Spleen (tissue), 11 donors: ENCODE results near the gene DMD. TPM values are rescaled to one million over a fixed set of nuclear protein-coding genes. Genes with fewer than 3 reads are reported as not detected.

Experiments used
- DNase-seq: peaks from one replicate; pipeline ENCODE4 v3.0.0-alpha.2; 2020
- H3K27ac ChIP-seq, 8 donors: fragments of 200-600 bp; sonication (generic) in 7 of 8; 1 replicate in 4 of 8; 2 replicates in 4 of 8; pipeline versions ENCODE4 v1.5.0 to v1.8.0; 2016 to 2021; ENCODE audit warnings: inconsistent platforms in 4 of 8, mild to moderate bottlenecking in 4 of 8, moderate library complexity in 1 of 8
- H3K27me3 ChIP-seq, 7 donors: fragments of 200-600 bp; sonication (generic) in 6 of 7; replicated peaks in 1 of 7; 1 replicate in 4 of 7; 2 replicates in 3 of 7; pipeline versions ENCODE4 v1.5.0 to v1.8.0; 2016 to 2021; ENCODE audit warnings: inconsistent platforms in 3 of 7, mild to moderate bottlenecking in 1 of 7
- H3K36me3 ChIP-seq, 6 donors: fragments of 200-600 bp; sonication (generic) in 5 of 6; 1 replicate in 4 of 6; 2 replicates in 2 of 6; pipeline versions ENCODE4 v1.5.0 to v1.8.0; 2016 to 2021; ENCODE audit warnings: inconsistent platforms in 2 of 6
- H3K4me1 ChIP-seq, 6 donors: fragments of 200-600 bp; sonication (generic) in 5 of 6; 1 replicate in 3 of 6; 2 replicates in 3 of 6; pipeline versions ENCODE4 v1.5.0 to v1.8.0; 2016 to 2021; ENCODE audit warnings: inconsistent platforms in 3 of 6
- H3K4me3 ChIP-seq, 8 donors: fragments of 200-600 bp; sonication (generic) in 7 of 8; 1 replicate in 4 of 8; 2 replicates in 4 of 8; pipeline versions ENCODE4 v1.5.0 to v1.8.0; 2016 to 2021; ENCODE audit warnings: inconsistent platforms in 4 of 8, mild to moderate bottlenecking in 4 of 8, moderate library complexity in 2 of 8
- H3K9me3 ChIP-seq, 8 donors: fragments of 200-600 bp; sonication (generic) in 7 of 8; 1 replicate in 4 of 8; 2 replicates in 4 of 8; pipeline versions ENCODE4 v1.5.0 to v1.8.0; 2016 to 2021; ENCODE audit warnings: inconsistent platforms in 4 of 8
- POLR2A ChIP-seq, 3 donors: fragments of 450-650 bp; IDR thresholded peaks; one replicate each; pipeline ENCODE4 v1.5.1; 2017; ENCODE audit warnings: antibody characterized with exemption in 3 of 3, mild to moderate bottlenecking in 1 of 3
- POLR2AphosphoS5 ChIP-seq, 3 donors: sonication (generic); formaldehyde crosslinking; IDR thresholded peaks; one replicate each; pipeline ENCODE4 v1.5.1; 2017; ENCODE audit warnings: antibody characterized with exemption in 3 of 3
- WGBS, 5 donors: extraction: QIAGEN DNeasy Blood & Tissue Kit in 3 of 5; methylation state at CpG; one replicate each; pipeline versions ENCODE4 v1.1.5 to v1.1.7; 2013 to 2018; 5-methylcytosine and 5-hydroxymethylcytosine counted together
- intact Hi-C: fragments of 100-400 bp; cut with DNase I; formaldehyde crosslinking; loops from one replicate; pipeline ENCODE4 v1.15.0; 2023; ENCODE audit warnings: low total_unique reads
- polyA plus RNA-seq, 3 donors: library from polyadenylated mRNA; stranded (reverse); fragments of 200-250 nt; gene quantifications; one replicate each; pipeline ENCODE4 v1.2.1, GENCODE V29; 2013
- total RNA-seq, 7 donors: library from RNA; depleted of rRNA in 3 of 7; stranded (reverse); fragments of >200 nt in 3 of 7; fragmentation: NEBNext Ultra II Directional in 4 of 7; extraction: Animal tissue kit (Norgen Biotek cat#: 25700) in 4 of 7; gene quantifications; one replicate each; pipeline versions ENCODE4 v1.1.0 to v1.2.1, GENCODE V29; 2016 to 2021
- TF ChIP-seq, protein P1 (sequence below), 11 experiments: fragments of 200-600 bp in 7 of 11; fragments of 450-650 bp in 4 of 11; sonication (generic) in 4 of 11; IDR thresholded peaks in 8 of 11; conservative IDR thresholded peaks in 3 of 11; 1 replicate in 7 of 11; 2 replicates in 4 of 11; pipeline versions ENCODE4 v1.4.0 to v1.8.0; 2016 to 2021; ENCODE audit warnings: antibody characterized with exemption in 11 of 11, inconsistent platforms in 4 of 11, mild to moderate bottlenecking in 1 of 11
- donor health status: healthy with polysubstance abuse.
- donor health status: DM: no; HTN: no; CAD: no; lungs with moderate emphysema.
- donor health status: DM: no; HTN: no; CAD: no.
- donor health status: Bipolar disorder and iron deficiency.
- donor health status: healthy.
- donor health status: DM: no; HTN: no; CAD: no.
- donor health status: DM: yes; HTN: yes; CAD: no.

Gene DMD
- total and polyA plus RNA-seq, 10 donors = 1.3 to 11.3 (median 4.4) TPM

DNA sequence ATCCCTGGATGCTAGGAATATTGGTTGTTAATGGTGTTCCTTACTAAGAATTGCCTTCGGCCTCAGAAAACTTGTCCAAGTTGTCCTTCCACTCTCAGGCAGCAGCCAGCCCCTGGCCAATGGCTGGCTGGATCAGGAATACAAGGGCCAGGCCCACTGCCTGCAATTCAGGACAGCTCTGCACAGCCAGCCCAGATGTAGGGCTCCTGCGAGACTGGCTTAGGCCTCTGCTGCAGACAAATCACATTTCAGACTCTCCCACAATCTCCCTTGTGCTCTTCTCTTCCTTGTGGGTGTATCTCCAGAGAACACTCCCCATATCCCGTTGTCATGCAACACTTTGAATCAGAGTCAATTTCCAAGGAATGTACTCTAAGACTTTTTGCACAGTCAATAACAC is 1391.9 kb downstream of the DMD start:
- TF ChIP-seq POLR2A (IDR thresholded peaks at IDR 0.05) (no peak), POLR2AphosphoS5 (IDR thresholded peaks at IDR 0.05) (no peak)
- TF ChIP-seq, protein P1, sequence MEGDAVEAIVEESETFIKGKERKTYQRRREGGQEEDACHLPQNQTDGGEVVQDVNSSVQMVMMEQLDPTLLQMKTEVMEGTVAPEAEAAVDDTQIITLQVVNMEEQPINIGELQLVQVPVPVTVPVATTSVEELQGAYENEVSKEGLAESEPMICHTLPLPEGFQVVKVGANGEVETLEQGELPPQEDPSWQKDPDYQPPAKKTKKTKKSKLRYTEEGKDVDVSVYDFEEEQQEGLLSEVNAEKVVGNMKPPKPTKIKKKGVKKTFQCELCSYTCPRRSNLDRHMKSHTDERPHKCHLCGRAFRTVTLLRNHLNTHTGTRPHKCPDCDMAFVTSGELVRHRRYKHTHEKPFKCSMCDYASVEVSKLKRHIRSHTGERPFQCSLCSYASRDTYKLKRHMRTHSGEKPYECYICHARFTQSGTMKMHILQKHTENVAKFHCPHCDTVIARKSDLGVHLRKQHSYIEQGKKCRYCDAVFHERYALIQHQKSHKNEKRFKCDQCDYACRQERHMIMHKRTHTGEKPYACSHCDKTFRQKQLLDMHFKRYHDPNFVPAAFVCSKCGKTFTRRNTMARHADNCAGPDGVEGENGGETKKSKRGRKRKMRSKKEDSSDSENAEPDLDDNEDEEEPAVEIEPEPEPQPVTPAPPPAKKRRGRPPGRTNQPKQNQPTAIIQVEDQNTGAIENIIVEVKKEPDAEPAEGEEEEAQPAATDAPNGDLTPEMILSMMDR (IDR thresholded peaks at IDR 0.05 in 8 of 11, conservative IDR thresholded peaks at IDR 0.05 in 3 of 11) = no peak
- Histone ChIP-seq H3K36me3 (no peaks in the 10 kb centered on the region), H3K4me3 (no peak overlapping the region), H3K4me1 (no peaks in the 10 kb centered on the region), H3K9me3 (no peaks in the 10 kb centered on the region), H3K27me3 (no peaks in the 10 kb centered on the region), H3K27ac (no peak overlapping the region)
- DNase-seq = no peak
- intact Hi-C loops = no loop called here
- 45 to 69% (median 64%) methylated on average over 3 of the region's 3 CpGs for WGBS, 5 donors

DNA sequence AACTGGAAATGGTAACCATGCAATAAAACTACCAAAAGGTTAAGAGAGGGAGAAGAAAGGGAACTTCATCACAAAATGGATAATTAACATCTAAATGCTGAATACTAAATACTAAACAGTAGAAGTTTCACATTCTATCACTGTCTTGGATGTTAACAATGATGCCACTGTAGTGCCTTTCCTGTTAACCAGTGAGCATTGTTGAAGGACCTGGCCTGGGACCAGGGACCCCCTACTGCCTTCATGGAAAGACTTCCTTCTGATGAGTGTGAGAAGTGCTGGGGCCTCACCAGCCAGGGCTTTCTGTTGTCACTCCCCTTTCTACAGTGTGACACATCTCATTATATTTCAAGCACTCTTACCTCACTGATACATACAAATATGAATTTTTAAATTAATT is 1400.2 kb downstream of the DMD start:
- DNase-seq = no peak
- TF ChIP-seq, protein P1 (IDR thresholded peaks at IDR 0.05 in 8 of 11, conservative IDR thresholded peaks at IDR 0.05 in 3 of 11) = no peak
- TF ChIP-seq POLR2A (IDR thresholded peaks at IDR 0.05) (no peak), POLR2AphosphoS5 (IDR thresholded peaks at IDR 0.05) (no peak)
- intact Hi-C loops = no loop called here
- Histone ChIP-seq H3K36me3 (no peaks in the 10 kb centered on the region), H3K4me3 (no peak overlapping the region), H3K27ac (no peak overlapping the region), H3K27me3 (no peaks in the 10 kb centered on the region), H3K9me3 (peaks cover 0 to 7% (median 0%) of the 10 kb centered on the region in 8 donors), H3K4me1 (no peaks in the 10 kb centered on the region)

GRCh38 chrX:31808357-31808756 is 1403.0 kb downstream of the DMD start:
- Histone ChIP-seq H3K4me1 (no peaks in the 10 kb centered on the region), H3K27ac (no peak overlapping the region), H3K4me3 (no peak overlapping the region), H3K9me3 (peaks cover 0 to 7% (median 0%) of the 10 kb centered on the region in 8 donors), H3K27me3 (no peaks in the 10 kb centered on the region), H3K36me3 (no peaks in the 10 kb centered on the region)
- no peak for DNase-seq
- intact Hi-C loops = no loop called here
- TF ChIP-seq, protein P1 (IDR thresholded peaks at IDR 0.05 in 8 of 11, conservative IDR thresholded peaks at IDR 0.05 in 3 of 11) = no peak
- TF ChIP-seq POLR2AphosphoS5 (IDR thresholded peaks at IDR 0.05) (no peak), POLR2A (IDR thresholded peaks at IDR 0.05) (no peak)
- WGBS, 5 donors = 46 to 89% (median 62%) methylated on average over 2 of the region's 2 CpGs

GRCh38 chrX:31807165-31807564 is 1404.2 kb downstream of the DMD start:
- Histone ChIP-seq H3K4me3 (no peak overlapping the region), H3K36me3 (no peaks in the 10 kb centered on the region), H3K4me1 (no peaks in the 10 kb centered on the region), H3K27ac (no peak overlapping the region), H3K9me3 (peaks cover 0 to 7% (median 0%) of the 10 kb centered on the region in 8 donors), H3K27me3 (no peaks in the 10 kb centered on the region)
- WGBS, 5 donors = 54 to 83% (median 65%) methylated on average over 2 of the region's 2 CpGs
- intact Hi-C loops = no loop called here
- DNase-seq = no peak
- no peak for TF ChIP-seq POLR2AphosphoS5 (IDR thresholded peaks at IDR 0.05)
- no peak for TF ChIP-seq POLR2A (IDR thresholded peaks at IDR 0.05)
- TF ChIP-seq, protein P1 (IDR thresholded peaks at IDR 0.05 in 8 of 11, conservative IDR thresholded peaks at IDR 0.05 in 3 of 11) = no peak
